Loucy (cell line): ENCODE data around the gene TXNDC5.
"Not testable (repeated sequence)": the region's sequence is repeated elsewhere in the genome, so short reads cannot be mapped to it uniquely, and the experiment has no call there.

Source experiments
- H2AFZ ChIP-seq: fragments of 200-600 bp; sonication (generic); 2 replicates; pipeline ENCODE4 v1.6.0; 2016; ENCODE audit warnings: antibody characterized with exemption, mild to moderate bottlenecking, low read length, moderate library complexity
- H3F3A ChIP-seq: fragments of 200-600 bp; 2 replicates; pipeline ENCODE4 v1.6.0; 2016; ENCODE audit warnings: antibody characterized with exemption, low read depth, mild to moderate bottlenecking
- H3K27me3 ChIP-seq: fragments of 200-600 bp; sonication (generic); 2 replicates; pipeline ENCODE4 v1.6.1; 2014; ENCODE audit warnings: low read length, mild to moderate bottlenecking; ENCODE audit not compliant: insufficient read depth, poor library complexity, severe bottlenecking
- H3K36me3 ChIP-seq: fragments of 200-600 bp; sonication (generic); 2 replicates; pipeline ENCODE4 v1.6.1; 2016; ENCODE audit warnings: low read length; ENCODE audit not compliant: insufficient read depth
- H3K4me1 ChIP-seq: fragments of 200-600 bp; sonication (generic); 2 replicates; pipeline ENCODE4 v1.5.1; 2014; ENCODE audit warnings: low read length, mild to moderate bottlenecking; ENCODE audit not compliant: insufficient read depth, poor library complexity, severe bottlenecking
- H3K4me2 ChIP-seq: fragments of 200-600 bp; sonication (generic); 2 replicates; pipeline ENCODE4 v1.6.0; 2014; ENCODE audit warnings: antibody characterized with exemption, low read length, low read depth, mild to moderate bottlenecking; ENCODE audit not compliant: poor library complexity, severe bottlenecking
- H3K4me3 ChIP-seq: fragments of 200-600 bp; sonication (generic); 2 replicates; pipeline ENCODE4 v1.5.1; 2014; ENCODE audit warnings: low read length, mild to moderate bottlenecking, mixed read lengths; ENCODE audit not compliant: poor library complexity, severe bottlenecking
- H3K79me2 ChIP-seq: fragments of 200-600 bp; sonication (generic); 2 replicates; pipeline ENCODE4 v1.6.1; 2014; ENCODE audit warnings: low read length; ENCODE audit not compliant: insufficient read depth
- H3K9ac ChIP-seq: fragments of 200-600 bp; sonication (generic); 2 replicates; pipeline ENCODE4 v1.6.0; 2014; ENCODE audit warnings: mild to moderate bottlenecking, low read depth, low read length, moderate library complexity; ENCODE audit not compliant: poor library complexity, severe bottlenecking
- H3K9me2 ChIP-seq: fragments of 200-600 bp; sonication (generic); replicated peaks from 2 replicates; pipeline ENCODE4 v1.6.1; 2016; ENCODE audit warnings: low read depth, low read length, mixed read lengths
- H3K9me3 ChIP-seq: fragments of 200-600 bp; sonication (generic); 2 replicates; pipeline ENCODE4 v1.6.1; 2014; ENCODE audit warnings: mild to moderate bottlenecking, antibody characterized with exemption, low read length, low read depth; ENCODE audit not compliant: insufficient read depth
- H4K20me1 ChIP-seq: fragments of 200-600 bp; sonication (generic); 2 replicates; pipeline ENCODE4 v1.6.0; 2014; ENCODE audit warnings: antibody characterized with exemption, low read length, mild to moderate bottlenecking; ENCODE audit not compliant: insufficient read depth, poor library complexity, severe bottlenecking
- EZH2phosphoT487 ChIP-seq: fragments of 200-600 bp; IDR thresholded peaks from 2 replicates; pipeline ENCODE4 v1.6.1; 2018; ENCODE audit warnings: antibody characterized with exemption, mild to moderate bottlenecking, moderate library complexity, borderline replicate concordance
- TF ChIP-seq, protein P1 (sequence below): fragments of 200-600 bp; sonication (generic); conservative IDR thresholded peaks from 2 replicates; pipeline ENCODE4 v1.5.1; 2014; ENCODE audit warnings: mild to moderate bottlenecking, antibody characterized with exemption, low read length

TXNDC5 gene

DNA sequence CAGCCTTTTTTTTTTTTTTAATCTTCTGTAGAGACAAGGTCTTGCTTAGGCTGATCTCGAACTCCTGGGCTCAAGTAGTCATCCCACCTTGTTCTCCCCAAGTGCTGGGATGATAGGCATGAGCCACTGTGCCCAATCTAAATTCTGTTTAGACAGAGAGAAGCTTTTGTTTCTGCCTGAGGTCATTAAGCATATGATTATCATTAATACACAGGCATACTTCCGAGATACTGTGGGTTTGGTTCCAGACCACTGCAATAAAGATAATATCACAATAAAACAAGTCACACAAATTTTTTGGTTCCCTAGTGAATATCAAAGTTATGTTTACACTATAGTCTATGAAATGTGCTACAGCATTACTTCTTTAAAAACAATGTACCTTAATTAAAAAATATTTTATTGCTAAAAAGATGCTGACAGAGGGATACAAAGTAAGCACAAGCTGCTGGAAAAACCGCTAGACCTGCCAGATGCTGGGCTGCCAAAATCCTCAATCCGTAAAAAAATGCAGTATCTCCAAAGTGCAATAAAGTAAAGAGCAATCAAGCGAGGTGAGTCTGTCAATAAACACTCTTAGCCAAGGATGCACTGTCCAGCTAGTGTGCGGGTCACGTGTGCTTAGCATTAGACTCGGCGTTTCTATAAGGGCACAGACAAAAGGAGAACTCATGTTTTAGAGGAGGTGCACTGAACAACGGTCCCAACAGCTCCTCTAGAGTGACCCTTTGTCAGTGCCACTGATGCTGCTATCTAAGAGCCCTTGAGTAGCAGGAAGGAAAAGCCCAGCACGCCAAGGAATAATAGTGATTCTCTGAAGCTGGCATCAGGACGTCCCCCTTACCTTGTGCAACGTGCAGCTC is 16.1 kb downstream of the TXNDC5 start:
- Histone ChIP-seq H3K36me3 (peaks cover 98% of the 10 kb centered on the region), H2AFZ (no peak overlapping the region), H3K4me2 (no peak overlapping the region), H3K27me3 (no peaks in the 10 kb centered on the region), H3K79me2 (no peaks in the 10 kb centered on the region), H3K9me2 (no peaks in the 10 kb centered on the region), H3K9ac (no peak overlapping the region), H3K4me1 (no peaks in the 10 kb centered on the region), H4K20me1 (no peaks in the 10 kb centered on the region), H3F3A (no peaks in the 10 kb centered on the region), H3K4me3 (no peak overlapping the region), H3K9me3 (no peaks in the 10 kb centered on the region)
- TF ChIP-seq, protein P1, sequence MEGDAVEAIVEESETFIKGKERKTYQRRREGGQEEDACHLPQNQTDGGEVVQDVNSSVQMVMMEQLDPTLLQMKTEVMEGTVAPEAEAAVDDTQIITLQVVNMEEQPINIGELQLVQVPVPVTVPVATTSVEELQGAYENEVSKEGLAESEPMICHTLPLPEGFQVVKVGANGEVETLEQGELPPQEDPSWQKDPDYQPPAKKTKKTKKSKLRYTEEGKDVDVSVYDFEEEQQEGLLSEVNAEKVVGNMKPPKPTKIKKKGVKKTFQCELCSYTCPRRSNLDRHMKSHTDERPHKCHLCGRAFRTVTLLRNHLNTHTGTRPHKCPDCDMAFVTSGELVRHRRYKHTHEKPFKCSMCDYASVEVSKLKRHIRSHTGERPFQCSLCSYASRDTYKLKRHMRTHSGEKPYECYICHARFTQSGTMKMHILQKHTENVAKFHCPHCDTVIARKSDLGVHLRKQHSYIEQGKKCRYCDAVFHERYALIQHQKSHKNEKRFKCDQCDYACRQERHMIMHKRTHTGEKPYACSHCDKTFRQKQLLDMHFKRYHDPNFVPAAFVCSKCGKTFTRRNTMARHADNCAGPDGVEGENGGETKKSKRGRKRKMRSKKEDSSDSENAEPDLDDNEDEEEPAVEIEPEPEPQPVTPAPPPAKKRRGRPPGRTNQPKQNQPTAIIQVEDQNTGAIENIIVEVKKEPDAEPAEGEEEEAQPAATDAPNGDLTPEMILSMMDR: no peak
- no peak for TF ChIP-seq EZH2phosphoT487

DNA sequence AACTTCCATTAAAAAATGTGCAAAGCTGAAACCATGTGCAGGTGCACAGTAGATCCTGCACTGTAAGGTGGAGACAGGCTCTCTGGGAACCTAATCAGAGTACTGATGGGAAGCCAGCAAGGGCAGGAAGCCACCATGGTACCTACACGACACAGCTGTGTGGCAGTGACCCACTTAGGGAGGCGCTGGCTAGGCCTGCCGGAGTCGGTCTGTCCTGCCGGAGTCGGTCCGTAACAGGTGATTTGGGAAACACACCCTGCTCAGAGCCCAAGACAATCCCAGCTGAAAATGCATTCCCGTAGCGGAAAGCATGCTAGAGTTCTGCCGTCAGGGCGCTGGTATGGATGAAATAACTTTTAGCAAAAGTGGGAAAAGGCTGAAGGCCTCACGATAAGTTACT is 17.2 kb downstream of the TXNDC5 start:
- Histone ChIP-seq H3F3A (no peaks in the 10 kb centered on the region), H3K9me3 (no peaks in the 10 kb centered on the region), H3K36me3 (peaks cover 98% of the 10 kb centered on the region), H4K20me1 (no peaks in the 10 kb centered on the region), H3K4me1 (no peaks in the 10 kb centered on the region), H2AFZ (no peak overlapping the region), H3K27me3 (no peaks in the 10 kb centered on the region), H3K4me3 (no peak overlapping the region), H3K9ac (no peak overlapping the region), H3K9me2 (no peaks in the 10 kb centered on the region), H3K79me2 (no peaks in the 10 kb centered on the region), H3K4me2 (no peak overlapping the region)
- TF ChIP-seq, protein P1: no peak
- no peak for TF ChIP-seq EZH2phosphoT487

DNA sequence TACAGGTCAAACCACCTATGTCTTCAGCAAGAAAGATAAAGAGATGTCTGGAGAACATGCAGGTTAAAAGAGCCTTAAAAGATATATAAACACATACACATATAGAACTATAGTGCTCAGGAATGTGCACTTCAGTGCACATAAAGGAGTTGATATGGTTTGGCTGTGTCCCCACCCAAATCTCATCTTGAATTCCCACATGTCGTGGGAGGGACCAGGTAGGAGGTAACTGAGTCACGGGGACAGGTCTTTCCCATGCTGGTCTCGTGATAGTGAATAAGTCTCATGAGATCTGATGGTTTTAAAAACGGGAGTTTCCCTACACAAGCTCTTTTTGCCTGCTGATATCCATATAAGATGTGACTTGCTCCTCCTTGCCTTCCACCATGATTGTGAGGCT is 18.2 kb downstream of the TXNDC5 start:
- not testable (repeated sequence) for H3K79me2 ChIP-seq, H3F3A ChIP-seq, H3K9me2 ChIP-seq, H3K4me3 ChIP-seq, H3K9me3 ChIP-seq, H3K4me1 ChIP-seq, H3K27me3 ChIP-seq, H4K20me1 ChIP-seq, H2AFZ ChIP-seq, H3K9ac ChIP-seq, H3K4me2 ChIP-seq
- H3K36me3 ChIP-seq: peaks cover 98% of the 10 kb centered on the region
